H9 (cell line): ENCODE measurements around the gene SEC22C. TPM values are rescaled to one million over a fixed set of nuclear protein-coding genes. Genes with fewer than 3 reads are reported as not detected.
A peak's percentile ranks its signal among the peaks of the same experiment; 100 is the strongest.

Experiments
- DNase-seq: peaks from one replicate; pipeline ENCODE4 v3.0.0-alpha.2; 2017
- H2AFZ ChIP-seq: one replicate; pipeline ENCODE4 v1.6.1; 2013; ENCODE audit warnings: mild to moderate bottlenecking, low read length, control low read depth, moderate library complexity
- H2AK5ac ChIP-seq: 2 replicates; pipeline ENCODE4 v1.6.1; 2013; ENCODE audit warnings: low read length, control low read depth, mixed read lengths; ENCODE audit not compliant: insufficient read length
- H2BK120ac ChIP-seq: one replicate; pipeline ENCODE4 v1.6.1; 2013; ENCODE audit warnings: low read depth, mild to moderate bottlenecking, low read length, control low read depth, inconsistent platforms; ENCODE audit not compliant: poor library complexity, severe bottlenecking
- H2BK12ac ChIP-seq: 2 replicates; pipeline ENCODE4 v1.6.1; 2013; ENCODE audit warnings: low read length, control low read depth, mixed read lengths, low read depth; ENCODE audit not compliant: insufficient read length
- H2BK15ac ChIP-seq: 2 replicates; pipeline ENCODE4 v1.6.1; 2013; ENCODE audit warnings: low read depth, low read length, control low read depth
- H2BK20ac ChIP-seq: one replicate; pipeline ENCODE4 v1.6.1; 2013; ENCODE audit warnings: low read depth, mild to moderate bottlenecking, low read length, control low read depth, inconsistent platforms; ENCODE audit not compliant: poor library complexity, severe bottlenecking
- H2BK5ac ChIP-seq: 2 replicates; pipeline ENCODE4 v1.6.1; 2013; ENCODE audit warnings: low read length, control low read depth, mixed read lengths; ENCODE audit not compliant: insufficient read length
- H3K14ac ChIP-seq: 2 replicates; pipeline ENCODE4 v1.6.1; 2013; ENCODE audit warnings: low read length, control low read depth; ENCODE audit not compliant: insufficient read depth
- H3K18ac ChIP-seq: 2 replicates; pipeline ENCODE4 v1.6.1; 2013; ENCODE audit warnings: low read depth, mild to moderate bottlenecking, mixed read lengths, low read length, control low read depth; ENCODE audit not compliant: insufficient read length
- H3K23ac ChIP-seq: 2 replicates; pipeline ENCODE4 v1.6.1; 2013; ENCODE audit warnings: low read length, control low read depth, mixed read lengths, low read depth; ENCODE audit not compliant: insufficient read length
- H3K23me2 ChIP-seq: 2 replicates; pipeline ENCODE4 v1.6.1; 2013; ENCODE audit warnings: low read depth, mild to moderate bottlenecking, mixed read lengths, low read length, control low read depth; ENCODE audit not compliant: insufficient read length, poor library complexity, severe bottlenecking
- H3K27ac ChIP-seq: 2 replicates; pipeline ENCODE4 v1.5.1; 2013; ENCODE audit warnings: low read length, control low read depth, mixed read lengths, low read depth; ENCODE audit not compliant: insufficient read length
- H3K27me3 ChIP-seq: 2 replicates; pipeline ENCODE4 v1.6.1; 2013; ENCODE audit warnings: low read length, control low read depth, inconsistent platforms; ENCODE audit not compliant: insufficient read depth
- H3K4ac ChIP-seq: 2 replicates; pipeline ENCODE4 v1.6.1; 2013; ENCODE audit warnings: low read depth, mild to moderate bottlenecking, control low read depth, inconsistent platforms, low read length, moderate library complexity
- H3K4me1 ChIP-seq: 2 replicates; pipeline ENCODE4 v1.6.1; 2013; ENCODE audit warnings: low read length, control low read depth, inconsistent platforms; ENCODE audit not compliant: insufficient read depth
- H3K4me2 ChIP-seq: 2 replicates; pipeline ENCODE4 v1.6.1; 2013; ENCODE audit warnings: low read length, control low read depth, mixed read lengths; ENCODE audit not compliant: insufficient read length, insufficient read depth
- H3K56ac ChIP-seq: 2 replicates; pipeline ENCODE4 v1.6.1; 2013; ENCODE audit warnings: low read depth, mild to moderate bottlenecking, mixed read lengths, low read length, control low read depth; ENCODE audit not compliant: insufficient read length
- H3K79me1 ChIP-seq: 2 replicates; pipeline ENCODE4 v1.6.1; 2013; ENCODE audit warnings: low read depth, mild to moderate bottlenecking, moderate library complexity, low read length, control low read depth, inconsistent platforms; ENCODE audit not compliant: insufficient read depth, poor library complexity, severe bottlenecking
- H3K79me2 ChIP-seq: 2 replicates; pipeline ENCODE4 v1.6.1; 2013; ENCODE audit warnings: low read length, control low read depth, inconsistent platforms; ENCODE audit not compliant: insufficient read depth
- H3K9ac ChIP-seq: 2 replicates; pipeline ENCODE4 v1.6.1; 2013; ENCODE audit warnings: low read length, control low read depth, mixed read lengths; ENCODE audit not compliant: insufficient read length; ENCODE audit errors: extremely low read depth
- H3K9me3 ChIP-seq: one replicate; pipeline ENCODE4 v1.6.1; 2013; ENCODE audit warnings: low read depth, low read length, inconsistent platforms; ENCODE audit not compliant: control insufficient read depth
- H3T11ph ChIP-seq: one replicate; pipeline ENCODE4 v1.6.1; 2013; ENCODE audit warnings: mild to moderate bottlenecking, low read length, control low read depth, inconsistent platforms
- H4K20me1 ChIP-seq: one replicate; pipeline ENCODE4 v1.6.1; 2013; ENCODE audit not compliant: control insufficient read depth, insufficient read length, insufficient read depth
- H4K5ac ChIP-seq: 2 replicates; pipeline ENCODE4 v1.6.1; 2013; ENCODE audit warnings: low read depth, mild to moderate bottlenecking, mixed read lengths, low read length, control low read depth; ENCODE audit not compliant: insufficient read length
- H4K8ac ChIP-seq: replicated peaks from 2 replicates; pipeline ENCODE4 v1.6.1; 2013; ENCODE audit warnings: low read length, control low read depth, mixed read lengths, low read depth; ENCODE audit not compliant: insufficient read length
- H4K91ac ChIP-seq: 2 replicates; pipeline ENCODE4 v1.6.1; 2013; ENCODE audit warnings: low read depth, mild to moderate bottlenecking, moderate library complexity, mixed read lengths, low read length, control low read depth; ENCODE audit not compliant: insufficient read length
- H3K27ac Mint-ChIP-seq, 3 experiments: 2 replicates in 2 of 3; 3 replicates in 1 of 3; pipeline ENCODE4 v1.8.0; 2020 to 2021; ENCODE audit warnings: mixed read lengths in 3 of 3, mild to moderate bottlenecking in 1 of 3, moderate library complexity in 1 of 3
- H3K27me3 Mint-ChIP-seq: 2 replicates; pipeline ENCODE4 v1.8.0; 2021; ENCODE audit warnings: low read depth, mild to moderate bottlenecking, moderate library complexity, mixed read lengths
- H3K36me3 Mint-ChIP-seq, 3 experiments: 2 replicates in 2 of 3; 3 replicates in 1 of 3; pipeline ENCODE4 v1.8.0; 2020 to 2021; ENCODE audit warnings: low read depth in 3 of 3, mixed read lengths in 3 of 3; ENCODE audit not compliant: insufficient read depth in 1 of 3
- H3K4me1 Mint-ChIP-seq, 2 experiments: 2 replicates each; pipeline ENCODE4 v1.8.0; 2020; ENCODE audit warnings: mixed read lengths in 2 of 2
- H3K4me3 Mint-ChIP-seq, 2 experiments: 2 replicates in 1 of 2; 3 replicates in 1 of 2; pipeline ENCODE4 v1.8.0; 2020 to 2021; ENCODE audit warnings: mild to moderate bottlenecking in 2 of 2, mixed read lengths in 2 of 2, moderate library complexity in 1 of 2
- H3K9me3 Mint-ChIP-seq, 2 experiments: 2 replicates in 1 of 2; 3 replicates in 1 of 2; pipeline ENCODE4 v1.8.0; 2020; ENCODE audit warnings: mild to moderate bottlenecking in 2 of 2, mixed read lengths in 2 of 2, moderate library complexity in 1 of 2
- CTCF ChIP-seq: fragments of 200-600 bp; sonication (generic); conservative IDR thresholded peaks from 3 replicates; pipeline ENCODE4 v1.8.0; 2021; ENCODE audit warnings: antibody characterized with exemption, mild to moderate bottlenecking
- WGBS: extraction: QIAGEN DNeasy Blood & Tissue Kit; methylation state at CpG from one replicate; pipeline ENCODE4 v1.1.7; 2013; ENCODE audit warnings: missing lambda C conversion rate, low lambda C conversion rate, mixed read lengths; ENCODE audit not compliant: insufficient read length; ENCODE audit errors: extremely low coverage; 5-methylcytosine and 5-hydroxymethylcytosine counted together
- total RNA-seq: library from RNA; stranded (reverse); gene quantifications from 2 replicates; pipeline ENCODE4 v1.2.1, GENCODE V29; 2021

SEC22C gene
- total RNA-seq, 1 experiment from 2014 or later = 28.2 TPM

GRCh38 chr3:42600958-42601675 lies 19.4 kb upstream of the SEC22C start:
- Mint-ChIP-seq H3K4me1 (peaks cover 34% of the 10 kb centered on the region in 2 experiments), H3K27ac (peak overlapping the region; percentile 86 to 98 (median 90); a peak in 6 of 7 replicates), H3K27me3 (no peaks in the 10 kb centered on the region), H3K4me3 (peak overlapping the region; percentile 83 to 91), H3K9me3 (no peaks in the 10 kb centered on the region; a peak in 1 of 5 replicates), H3K36me3 (peaks cover 14 to 32% (median 25%) of the 10 kb centered on the region in 3 experiments)
- H2AK5ac ChIP-seq = no peak overlapping the region
- no peak overlapping the region for H3T11ph ChIP-seq
- H3K79me2 ChIP-seq = peaks cover 33% of the 10 kb centered on the region; the same call in 1 of the 2 replicates
- H4K20me1 ChIP-seq = no peaks in the 10 kb centered on the region
- H3K4me2 ChIP-seq = peak overlapping the region; percentile 94
- H3K23ac ChIP-seq = no peak overlapping the region
- H2BK15ac ChIP-seq = no peak overlapping the region
- H2BK5ac ChIP-seq = no peak overlapping the region
- H4K91ac ChIP-seq = no peak overlapping the region
- no peak overlapping the region for H3K56ac ChIP-seq
- DNase-seq = peak; percentile 75
- peak overlapping the region; percentile 82 for H3K14ac ChIP-seq
- no peak overlapping the region for H2AFZ ChIP-seq
- H3K4me1 ChIP-seq = no peaks in the 10 kb centered on the region
- H2BK12ac ChIP-seq = no peak overlapping the region
- no peaks in the 10 kb centered on the region for H3K9me3 ChIP-seq
- no peak overlapping the region for H3K4ac ChIP-seq
- peaks cover 4% of the 10 kb centered on the region for H3K23me2 ChIP-seq
- H3K27ac ChIP-seq = peak overlapping the region; percentile 69
- no peak overlapping the region for H4K5ac ChIP-seq
- H3K79me1 ChIP-seq = peaks cover 2% of the 10 kb centered on the region
- no peak overlapping the region for H2BK20ac ChIP-seq
- WGBS = no CpG with 5 or more reads among the region's 31 CpGs
- peak overlapping the region; percentile 86 for H3K9ac ChIP-seq
- no peaks in the 10 kb centered on the region for H3K27me3 ChIP-seq
- H2BK120ac ChIP-seq = no peak overlapping the region
- H3K18ac ChIP-seq = peak overlapping the region; percentile 68
- H4K8ac ChIP-seq = no peak overlapping the region
- no peak for TF ChIP-seq CTCF
